NT2/D1 (cell line): ENCODE data around the gene RASSF3.

Source experiments
- DNase-seq: peaks from one replicate; pipeline ENCODE4 v3.0.0-alpha.2; 2011; ENCODE audit warnings: low read depth, low spot score
- H3K27me3 ChIP-seq: 2 replicates; pipeline ENCODE4 v1.6.0; 2011; ENCODE audit warnings: mild to moderate bottlenecking; ENCODE audit not compliant: insufficient read length, insufficient read depth
- H3K36me3 ChIP-seq: 2 replicates; pipeline ENCODE4 v1.6.1; 2011; ENCODE audit warnings: mild to moderate bottlenecking, low read length, mixed read lengths; ENCODE audit not compliant: insufficient read depth, insufficient read length
- H3K4me1 ChIP-seq: 2 replicates; pipeline ENCODE4 v1.5.1; 2011; ENCODE audit not compliant: insufficient read depth, insufficient read length
- H3K4me3 ChIP-seq: 2 replicates; pipeline ENCODE4 v1.5.1; 2011; ENCODE audit warnings: low read depth; ENCODE audit not compliant: insufficient read length
- H3K9ac ChIP-seq: 2 replicates; pipeline ENCODE4 v1.6.0; 2011; ENCODE audit warnings: low read depth; ENCODE audit not compliant: insufficient read length
- H3K9me3 ChIP-seq: 2 replicates; pipeline ENCODE4 v1.5.1; 2011; ENCODE audit warnings: mild to moderate bottlenecking, low read length; ENCODE audit not compliant: insufficient read depth
- SUZ12 ChIP-seq: IDR thresholded peaks from 2 replicates; pipeline ENCODE4 v1.6.1; 2011; ENCODE audit not compliant: insufficient read length, insufficient read depth; ENCODE audit errors: extremely low read depth
- YY1 ChIP-seq: IDR thresholded peaks from 2 replicates; pipeline ENCODE4 v1.6.1; 2011; ENCODE audit not compliant: insufficient read length, insufficient read depth
- ZNF274 ChIP-seq: IDR thresholded peaks from 2 replicates; pipeline ENCODE4 v1.6.1; 2011; ENCODE audit warnings: mild to moderate bottlenecking, low read depth, low read length

RASSF3 gene

GRCh38 chr12:64610079-64610659 lies at the start of gene RASSF3:
Gene RASSF3 (plus strand): TSS chr12:64610495. CDS start chr12:64610633, 138 bp downstream.
- peak; percentile 66 for DNase-seq
- Histone ChIP-seq H3K4me1 (no peaks in the 10 kb centered on the region), H3K36me3 (peaks cover 9% of the 10 kb centered on the region), H3K27me3 (no peaks in the 10 kb centered on the region), H3K9ac (peak within 1 kb of the TSS; percentile 91), H3K9me3 (no peaks in the 10 kb centered on the region), H3K4me3 (peak within 1 kb of the TSS; percentile 84)
- TF ChIP-seq ZNF274 = no peak
- TF ChIP-seq YY1 = no peak
- no peak for TF ChIP-seq SUZ12

GRCh38 chr12:64561302-64562136 lies 48.8 kb upstream of the RASSF3 start:
- no peak for DNase-seq
- Histone ChIP-seq H3K9ac (no peak overlapping the region), H3K4me1 (peaks cover 5% of the 10 kb centered on the region), H3K9me3 (no peaks in the 10 kb centered on the region), H3K36me3 (no peaks in the 10 kb centered on the region), H3K4me3 (no peak overlapping the region), H3K27me3 (no peaks in the 10 kb centered on the region)
- TF ChIP-seq YY1 = no peak
- no peak for TF ChIP-seq SUZ12
- TF ChIP-seq ZNF274 = no peak

GRCh38 chr12:64566122-64566521 lies 44.2 kb upstream of the RASSF3 start:
- Histone ChIP-seq H3K27me3 (no peaks in the 10 kb centered on the region), H3K36me3 (no peaks in the 10 kb centered on the region), H3K4me3 (no peak overlapping the region), H3K4me1 (peaks cover 11% of the 10 kb centered on the region), H3K9ac (no peak overlapping the region), H3K9me3 (no peaks in the 10 kb centered on the region)
- no peak for TF ChIP-seq YY1
- no peak for TF ChIP-seq SUZ12
- no peak for TF ChIP-seq ZNF274
- no peak for DNase-seq

GRCh38 chr12:64566831-64567517 lies 43.3 kb upstream of the RASSF3 start:
- Histone ChIP-seq H3K4me1 (peaks cover 11% of the 10 kb centered on the region), H3K9ac (no peak overlapping the region), H3K9me3 (no peaks in the 10 kb centered on the region), H3K27me3 (no peaks in the 10 kb centered on the region), H3K36me3 (no peaks in the 10 kb centered on the region), H3K4me3 (no peak overlapping the region)
- TF ChIP-seq YY1 (no peak), SUZ12 (no peak), ZNF274 (no peak)
- DNase-seq = no peak

- TF ChIP-seq YY1 = no peak
- TF ChIP-seq SUZ12 = no peak
- no peak for TF ChIP-seq ZNF274
- Histone ChIP-seq H3K4me1 (peaks cover 11% of the 10 kb centered on the region), H3K9me3 (no peaks in the 10 kb centered on the region), H3K36me3 (no peaks in the 10 kb centered on the region), H3K4me3 (no peak overlapping the region), H3K9ac (no peak overlapping the region), H3K27me3 (no peaks in the 10 kb centered on the region)
- DNase-seq = no peak
Measured at GRCh38 chr12:64567570-64567969, 42.7 kb upstream of the RASSF3 start.

- H3K36me3 ChIP-seq = no peaks in the 10 kb centered on the region
- DNase-seq = no peak
- no peak overlapping the region for H3K9ac ChIP-seq
- no peak for TF ChIP-seq ZNF274
- no peak for TF ChIP-seq SUZ12
- no peak for TF ChIP-seq YY1
- no peak overlapping the region for H3K4me3 ChIP-seq
- H3K9me3 ChIP-seq = no peaks in the 10 kb centered on the region
- H3K27me3 ChIP-seq = no peaks in the 10 kb centered on the region
- H3K4me1 ChIP-seq = peaks cover 11% of the 10 kb centered on the region
Measured at GRCh38 chr12:64568298-64568697, 42.0 kb upstream of the RASSF3 start.
